Measurements from ENCODE around the gene UGT1A10.

DNA sequence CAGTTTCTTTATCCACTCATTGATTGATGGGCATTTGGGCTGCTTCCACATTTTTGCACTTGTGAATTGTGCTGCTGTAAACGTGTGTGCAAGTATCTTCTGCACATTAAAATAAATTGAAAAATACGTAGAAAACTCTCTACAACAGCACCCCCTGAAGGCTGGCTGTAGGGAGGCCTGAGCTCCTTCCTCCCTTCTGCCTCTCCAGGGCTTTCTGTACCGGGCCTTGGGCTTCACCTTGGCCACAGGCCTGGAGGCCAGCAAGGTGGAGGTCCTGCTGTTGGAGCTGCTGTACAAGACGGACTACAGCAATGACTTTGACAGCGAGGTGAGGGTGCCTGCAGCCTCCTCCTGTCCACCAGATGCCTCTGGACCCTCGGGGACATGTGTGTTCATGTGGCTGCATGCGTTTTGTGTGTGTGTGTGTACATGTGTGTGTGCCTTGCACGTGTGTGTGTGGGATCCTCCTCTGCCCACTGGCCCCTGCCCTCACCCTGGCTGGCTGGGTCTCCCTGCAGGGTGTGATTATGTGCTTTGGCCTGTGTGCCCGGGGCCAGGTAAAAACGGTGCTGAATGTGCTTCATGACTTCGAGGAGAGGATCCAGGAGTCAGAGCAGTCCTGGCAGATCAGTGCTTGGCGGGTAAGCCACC is 171.1 kb downstream of the UGT1A10 start:
- TF ChIP-seq, protein P1, sequence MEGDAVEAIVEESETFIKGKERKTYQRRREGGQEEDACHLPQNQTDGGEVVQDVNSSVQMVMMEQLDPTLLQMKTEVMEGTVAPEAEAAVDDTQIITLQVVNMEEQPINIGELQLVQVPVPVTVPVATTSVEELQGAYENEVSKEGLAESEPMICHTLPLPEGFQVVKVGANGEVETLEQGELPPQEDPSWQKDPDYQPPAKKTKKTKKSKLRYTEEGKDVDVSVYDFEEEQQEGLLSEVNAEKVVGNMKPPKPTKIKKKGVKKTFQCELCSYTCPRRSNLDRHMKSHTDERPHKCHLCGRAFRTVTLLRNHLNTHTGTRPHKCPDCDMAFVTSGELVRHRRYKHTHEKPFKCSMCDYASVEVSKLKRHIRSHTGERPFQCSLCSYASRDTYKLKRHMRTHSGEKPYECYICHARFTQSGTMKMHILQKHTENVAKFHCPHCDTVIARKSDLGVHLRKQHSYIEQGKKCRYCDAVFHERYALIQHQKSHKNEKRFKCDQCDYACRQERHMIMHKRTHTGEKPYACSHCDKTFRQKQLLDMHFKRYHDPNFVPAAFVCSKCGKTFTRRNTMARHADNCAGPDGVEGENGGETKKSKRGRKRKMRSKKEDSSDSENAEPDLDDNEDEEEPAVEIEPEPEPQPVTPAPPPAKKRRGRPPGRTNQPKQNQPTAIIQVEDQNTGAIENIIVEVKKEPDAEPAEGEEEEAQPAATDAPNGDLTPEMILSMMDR (IDR thresholded peaks at IDR 0.05): no peak
- no peak for TF ChIP-seq POLR2A (IDR thresholded peaks at IDR 0.05)
